PC-9 (cell line): ENCODE data around the gene PPP4R1. TPM values are rescaled to one million over a fixed set of nuclear protein-coding genes. Genes with fewer than 3 reads are reported as not detected.

ENCODE experiments used
- BruUV-seq: library from RNA; stranded (reverse); fragments of 400-500 nt; replicated peaks from 2 replicates; lab custom pipeline; 2021; lab: Mats Ljungman, UMichigan
- CTCF ChIA-PET: fragments of 300-600 bp; sonication (Branson Sonifier 250); formaldehyde crosslinking; loops from one replicate; lab custom pipeline; 2022; ENCODE audit warnings: antibody characterized with exemption; lab: Charles Lee
- POLR2A ChIA-PET: fragments of 300-600 bp; sonication (Branson Sonifier 250); formaldehyde crosslinking; loops from one replicate; lab custom pipeline; 2022; ENCODE audit warnings: antibody characterized with exemption; ENCODE audit not compliant: unreplicated experiment; lab: Charles Lee
- DNase-seq, 2 experiments: peaks; one replicate each; pipeline versions ENCODE4 v3.0.0 to v3.0.0-alpha.2; 2015 to 2022; ENCODE audit warnings: mixed read lengths in 1 of 2
- H2AFZ ChIP-seq: fragments of 200-600 bp; sonication (generic); 2 replicates; pipeline ENCODE4 v1.8.1; 2017; ENCODE audit warnings: antibody characterized with exemption
- H3F3A ChIP-seq: fragments of 200-600 bp; sonication (generic); 2 replicates; pipeline ENCODE4 v1.8.1; 2017; ENCODE audit warnings: antibody characterized with exemption, mild to moderate bottlenecking, low read depth; ENCODE audit not compliant: insufficient read depth
- H3K27ac ChIP-seq: fragments of 200-600 bp; sonication (generic); 2 replicates; pipeline ENCODE4 v1.6.1; 2016; ENCODE audit warnings: mixed run types
- H3K27me3 ChIP-seq: fragments of 200-600 bp; sonication (generic); 2 replicates; pipeline ENCODE4 v1.6.1; 2016; ENCODE audit warnings: low read depth, mixed run types; ENCODE audit not compliant: insufficient read depth
- H3K36me3 ChIP-seq: fragments of 200-600 bp; sonication (generic); 2 replicates; pipeline ENCODE4 v1.6.1; 2016; ENCODE audit warnings: low read depth, mixed run types
- H3K4me1 ChIP-seq: fragments of 200-600 bp; sonication (generic); replicated peaks from 2 replicates; pipeline ENCODE4 v1.6.1; 2016; ENCODE audit warnings: mixed run types; ENCODE audit not compliant: insufficient read depth
- H3K4me2 ChIP-seq: fragments of 200-600 bp; sonication (generic); 2 replicates; pipeline ENCODE4 v1.6.1; 2017; ENCODE audit warnings: mixed run types
- H3K4me3 ChIP-seq: fragments of 200-600 bp; sonication (generic); 2 replicates; pipeline ENCODE4 v1.6.1; 2016; ENCODE audit warnings: mixed run types
- H3K79me2 ChIP-seq: fragments of 200-600 bp; sonication (generic); 2 replicates; pipeline ENCODE4 v1.6.1; 2017; ENCODE audit warnings: low read depth, mixed run types
- H3K9me2 ChIP-seq: fragments of 200-600 bp; sonication (generic); 2 replicates; pipeline ENCODE4 v1.8.1; 2017; ENCODE audit warnings: mild to moderate bottlenecking; ENCODE audit not compliant: insufficient read depth
- H3K9me3 ChIP-seq: fragments of 200-600 bp; sonication (generic); 2 replicates; pipeline ENCODE4 v1.8.1; 2016; ENCODE audit warnings: low read depth; ENCODE audit not compliant: insufficient read depth
- H4K20me1 ChIP-seq: fragments of 200-600 bp; sonication (generic); 2 replicates; pipeline ENCODE4 v1.8.1; 2017; ENCODE audit not compliant: insufficient read depth
- CTCF ChIP-seq: fragments of 200-600 bp; sonication (generic); conservative IDR thresholded peaks from 2 replicates; pipeline ENCODE4 v1.6.1; 2017; ENCODE audit warnings: mixed run types, antibody characterized with exemption, mild to moderate bottlenecking, moderate library complexity
- EZH2 ChIP-seq: fragments of 200-600 bp; sonication (generic); IDR thresholded peaks from 2 replicates; pipeline ENCODE4 v1.8.0; 2017; ENCODE audit warnings: antibody characterized with exemption, low read depth
- intact Hi-C: fragments of 100-400 bp; cut with micrococcal nuclease; formaldehyde crosslinking; loops from one replicate; pipeline ENCODE4 v1.10.0; 2022; ENCODE audit not compliant: unreplicated experiment
- total RNA-seq: library from RNA; stranded (reverse); gene quantifications from 2 replicates; pipeline ENCODE4 v1.2.3, GENCODE V29; 2021

PPP4R1 gene
- total RNA-seq, 1 experiment from 2014 or later = 167 TPM

DNA sequence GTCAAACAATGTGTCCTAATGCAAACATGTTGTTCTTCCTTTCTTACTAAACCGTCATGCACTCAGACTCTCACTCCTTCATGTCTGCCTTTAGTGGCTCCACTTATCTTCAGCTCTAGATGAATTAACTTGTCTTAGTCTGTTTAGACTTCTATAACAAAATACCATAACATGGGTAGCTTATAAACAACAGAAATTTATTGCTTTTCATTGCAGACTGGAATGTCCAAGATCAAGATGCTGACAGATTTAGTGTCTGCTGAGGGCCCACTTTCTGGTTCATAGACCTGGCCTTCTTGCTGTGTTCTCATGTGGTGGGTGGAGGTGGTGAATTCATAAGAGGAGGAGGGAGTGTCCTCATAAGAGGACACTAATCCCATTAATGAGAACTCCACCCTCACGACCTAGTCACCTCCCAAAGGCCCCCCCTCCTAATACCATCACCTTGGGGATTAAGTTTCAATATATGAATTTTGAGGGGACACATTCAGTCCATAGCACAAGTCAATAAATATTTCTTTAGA lies 106.7 kb downstream of the PPP4R1 start:
- CTCF ChIA-PET = no interaction called here
- BruUV-seq = no TSS peak

GRCh38 chr18:9506046-9506792 lies 108.1 kb downstream of the PPP4R1 start:
- Histone ChIP-seq H4K20me1 (no peaks in the 10 kb centered on the region), H3F3A (0 out of 2 replicates have a peak, but pooled peaks cover 6% of the 10 kb centered on the region), H3K4me2 (peak overlapping the region; percentile 43; the same call in 1 of the 2 replicates), H3K4me1 (peaks cover 13% of the 10 kb centered on the region), H3K36me3 (no peaks in the 10 kb centered on the region), H3K79me2 (peaks cover 75% of the 10 kb centered on the region), H3K27me3 (no peaks in the 10 kb centered on the region), H3K9me3 (peaks cover 10% of the 10 kb centered on the region), H2AFZ (no peak overlapping the region), H3K4me3 (no peak overlapping the region), H3K27ac (peak overlapping the region; percentile 47), H3K9me2 (no peaks in the 10 kb centered on the region)
- CTCF ChIA-PET = no interaction called here
- POLR2A ChIA-PET = no interaction called here
- intact Hi-C loops = loop anchor here (5.0 kb wide), 1 partner anchor 159 kb away; no protein-coding TSS in a partner anchor
- TF ChIP-seq EZH2 = no peak
- no peak for TF ChIP-seq CTCF
- DNase-seq = peak; percentile 52 to 57
- BruUV-seq = no TSS peak

More for the DNA sequence above, 106.7 kb downstream of the PPP4R1 start:
- Histone ChIP-seq H2AFZ (no peak overlapping the region), H3K79me2 (peaks cover 78% of the 10 kb centered on the region), H3K4me1 (peaks cover 19% of the 10 kb centered on the region), H3K9me3 (peaks cover 4% of the 10 kb centered on the region), H4K20me1 (no peaks in the 10 kb centered on the region), H3K36me3 (no peaks in the 10 kb centered on the region), H3K27me3 (no peaks in the 10 kb centered on the region), H3K4me3 (no peak overlapping the region), H3K4me2 (no peak overlapping the region), H3K9me2 (no peaks in the 10 kb centered on the region), H3K27ac (no peak overlapping the region), H3F3A (peaks cover 2% of the 10 kb centered on the region; the same call in 1 of the 2 replicates)
- intact Hi-C loops = loop anchor here (5.0 kb wide), 1 partner anchor 160 kb away; no protein-coding TSS in a partner anchor
- POLR2A ChIA-PET = no interaction called here
- TF ChIP-seq CTCF = no peak
- TF ChIP-seq EZH2 = no peak
- DNase-seq = no peak

Other genes with a start within 250 kb of the PPP4R1 start
- 91.3 and 95.0 TPM in 2 replicates for gene RALBP1, start 139.0 kb downstream of the PPP4R1 start, total RNA-seq
- gene RAB31, start 93.7 kb upstream of the PPP4R1 start, total RNA-seq = 48.6 and 51.0 TPM in 2 replicates